HG03039 (cell line): ENCODE data around the gene ADRM1.

ENCODE experiments used
- ATAC-seq: cut with Tn5 transposase; IDR thresholded peaks from one replicate; pipeline ENCODE4 v1.9.1; 2021; ENCODE audit warnings: mild to moderate bottlenecking, moderate library complexity; ENCODE audit not compliant: unreplicated experiment

The ADRM1 gene

DNA sequence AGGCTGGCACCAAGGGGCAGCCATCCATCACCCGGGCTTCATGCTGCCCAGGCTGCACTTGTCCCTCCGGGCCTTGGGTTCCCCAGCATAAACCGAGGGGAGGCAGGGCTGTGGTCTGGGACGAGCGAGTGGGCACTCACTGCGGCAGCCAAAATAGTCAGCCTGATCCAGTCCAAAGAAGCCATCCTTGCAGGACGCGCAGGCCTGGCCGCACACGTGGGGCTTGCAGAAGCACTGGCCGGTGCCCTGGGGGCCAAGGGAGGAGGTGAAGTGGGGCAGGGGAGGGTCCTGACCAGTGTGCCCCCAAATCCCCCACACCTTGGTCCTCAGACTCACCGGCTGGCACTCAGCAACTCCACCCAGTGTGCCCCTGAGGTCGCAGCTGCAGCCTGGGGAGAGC lies 32.1 kb downstream of the ADRM1 start:
- no peak for ATAC-seq

DNA sequence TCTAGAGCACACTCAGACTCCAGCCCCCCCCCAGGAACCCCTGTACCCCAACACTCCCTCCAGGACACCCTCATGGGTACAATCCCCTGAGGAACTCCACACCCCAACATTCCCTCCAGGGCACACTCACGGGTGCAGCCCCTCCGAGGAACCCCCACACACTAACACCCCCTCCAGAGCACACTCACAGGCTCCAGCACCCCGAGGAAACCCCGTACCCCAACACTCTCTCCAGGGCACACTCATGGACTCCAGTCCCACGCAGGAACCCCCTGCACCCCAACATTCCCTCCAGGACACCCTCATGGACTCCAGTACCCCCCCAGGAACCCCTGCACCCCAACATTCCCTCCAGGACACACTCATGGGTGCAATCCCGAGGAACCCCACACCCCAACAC lies 32.7 kb downstream of the ADRM1 start:
- no peak for ATAC-seq

DNA sequence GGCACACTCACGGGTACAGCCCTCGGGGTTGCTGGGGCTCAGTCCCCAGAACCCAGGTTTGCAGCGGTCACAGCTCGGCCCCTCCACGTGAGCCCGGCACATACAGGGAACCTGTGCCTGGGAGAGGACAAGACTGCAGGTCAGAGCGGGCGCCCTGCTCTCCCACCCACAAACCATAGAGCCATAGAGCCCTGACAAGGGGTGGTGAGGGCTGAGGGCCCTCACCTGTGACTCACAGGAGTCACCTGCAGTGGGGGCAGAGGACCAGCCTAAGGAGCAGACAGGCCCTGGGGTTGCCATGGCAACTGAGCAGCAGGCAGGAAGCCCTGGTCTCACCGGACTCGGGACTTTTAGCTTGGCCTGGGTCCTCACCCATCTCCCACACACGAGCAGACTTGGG lies 33.5 kb downstream of the ADRM1 start:
- ATAC-seq = no peak

DNA sequence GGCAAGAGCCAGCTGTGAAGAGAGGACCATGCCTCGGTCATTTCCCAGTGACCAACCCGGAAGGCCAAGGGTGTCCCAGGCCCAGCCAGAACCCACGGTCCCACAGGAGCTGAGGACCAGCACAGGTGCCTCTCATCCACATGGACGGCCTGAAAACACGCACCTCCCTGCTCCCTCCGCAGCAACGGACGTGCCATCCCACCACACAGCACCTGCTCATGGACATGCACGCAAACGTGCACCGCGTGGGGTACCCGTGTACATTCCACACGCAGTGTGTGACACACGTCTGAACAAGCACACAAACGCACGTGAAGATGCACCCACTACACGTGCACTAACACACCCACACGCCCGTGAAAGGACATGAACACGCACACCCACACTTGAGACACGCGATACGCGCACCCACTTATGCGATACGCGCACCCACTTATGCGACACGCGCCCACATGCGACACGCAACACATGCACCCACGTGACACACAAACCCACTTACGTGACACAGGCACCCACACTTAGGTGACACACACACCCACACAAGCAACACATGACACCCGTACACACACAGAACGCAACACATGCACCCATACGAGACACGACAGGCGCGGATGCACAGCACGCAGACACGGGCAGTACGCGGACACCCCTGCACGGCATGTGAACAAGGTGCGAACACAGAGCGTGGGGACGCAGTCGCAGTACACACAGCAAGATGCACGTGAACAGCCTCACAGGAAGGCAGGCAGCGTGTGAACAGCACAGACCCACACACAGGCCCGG lies 34.2 kb downstream of the ADRM1 start:
- ATAC-seq = no peak

DNA sequence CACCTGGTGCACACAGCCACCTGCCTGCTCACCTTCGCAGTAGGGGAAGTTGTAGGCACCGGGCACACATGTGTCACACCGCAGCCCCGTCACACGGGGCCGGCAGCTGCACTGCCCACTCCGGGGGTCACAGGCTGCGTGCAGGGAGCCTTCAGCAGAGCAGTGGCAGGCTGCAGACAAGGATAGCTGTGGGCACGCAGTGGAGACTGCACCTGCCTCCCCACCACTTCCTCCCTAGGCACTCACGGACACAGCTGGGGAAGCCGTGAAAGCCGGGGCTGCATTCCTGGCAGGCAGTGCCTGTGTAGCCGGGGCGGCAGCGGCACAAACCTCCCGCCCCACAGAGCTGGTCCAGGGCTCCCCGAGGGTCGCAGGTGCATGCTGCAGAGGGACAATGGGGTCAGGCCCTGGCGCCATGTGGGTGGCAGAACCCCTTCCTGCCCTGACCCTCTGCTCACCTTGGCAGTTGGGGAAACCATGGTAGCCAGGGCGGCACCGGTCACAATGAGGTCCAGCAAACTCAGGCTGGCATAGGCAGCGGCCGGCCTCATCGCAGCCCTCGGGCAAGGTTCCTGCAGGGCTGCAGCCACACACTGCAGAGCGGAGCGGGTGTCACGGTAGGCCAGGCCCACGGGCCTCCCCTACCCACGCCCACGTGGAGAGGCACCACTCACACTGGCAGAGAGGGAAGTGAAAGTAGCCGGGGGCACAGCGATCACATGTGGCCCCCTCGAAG lies 34.9 kb downstream of the ADRM1 start:
- no peak for ATAC-seq

DNA sequence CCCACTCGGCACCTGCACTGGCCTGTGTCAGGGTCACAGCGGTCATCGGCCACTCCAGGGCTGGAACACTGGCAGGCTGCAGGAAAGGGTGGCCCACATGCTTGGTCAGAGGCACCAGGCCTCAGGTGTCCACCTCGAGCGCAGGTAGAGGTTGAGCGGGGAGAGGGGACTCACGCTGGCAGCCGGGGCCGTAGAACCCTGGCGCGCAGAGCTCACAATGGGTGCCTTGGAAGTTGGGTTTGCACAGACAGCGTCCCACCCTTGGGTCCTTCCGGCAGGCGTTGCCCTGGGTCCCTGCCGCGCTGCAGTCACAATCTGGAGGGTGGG lies 35.5 kb downstream of the ADRM1 start:
- no peak for ATAC-seq

DNA sequence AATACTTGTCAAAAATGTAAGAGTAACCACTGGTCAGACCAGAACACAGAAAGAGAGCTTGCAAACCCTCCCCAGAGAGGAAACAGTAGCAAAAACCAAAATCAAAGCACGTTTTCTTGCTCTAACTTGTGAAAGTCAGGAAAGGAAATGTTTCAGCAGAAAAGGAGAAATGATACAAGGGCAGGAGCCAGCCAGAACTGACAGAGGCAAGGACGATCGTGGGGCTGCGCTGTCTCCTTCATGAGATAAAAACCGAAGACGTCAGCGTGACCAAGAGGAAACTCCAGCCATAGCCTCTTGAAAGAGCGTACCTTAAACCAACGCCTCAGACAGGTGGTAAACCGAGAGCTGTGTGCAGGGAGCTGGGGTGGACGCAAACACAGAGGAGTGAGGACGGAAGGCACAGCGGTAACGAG lies 36.9 kb downstream of the ADRM1 start:
- peak; percentile 50 for ATAC-seq

DNA sequence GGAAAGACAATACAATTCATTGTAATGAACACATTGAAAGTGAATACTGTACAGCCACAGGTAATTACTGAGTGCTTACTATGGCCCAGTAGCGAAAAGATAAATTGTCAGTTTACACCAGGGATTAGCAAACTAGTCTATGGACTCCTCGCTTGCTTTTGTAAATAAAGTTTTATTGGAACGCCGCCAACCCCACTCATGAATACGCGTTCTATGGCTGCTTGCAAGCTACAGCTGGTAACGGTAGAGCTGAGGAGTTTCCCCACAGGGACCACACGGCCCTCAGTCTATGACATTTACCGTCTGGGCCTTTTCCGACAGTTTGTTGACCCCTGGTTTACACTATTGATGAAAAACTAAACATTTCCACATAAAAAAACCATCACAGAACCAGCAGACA lies 40.1 kb downstream of the ADRM1 start:
- ATAC-seq = no peak

DNA sequence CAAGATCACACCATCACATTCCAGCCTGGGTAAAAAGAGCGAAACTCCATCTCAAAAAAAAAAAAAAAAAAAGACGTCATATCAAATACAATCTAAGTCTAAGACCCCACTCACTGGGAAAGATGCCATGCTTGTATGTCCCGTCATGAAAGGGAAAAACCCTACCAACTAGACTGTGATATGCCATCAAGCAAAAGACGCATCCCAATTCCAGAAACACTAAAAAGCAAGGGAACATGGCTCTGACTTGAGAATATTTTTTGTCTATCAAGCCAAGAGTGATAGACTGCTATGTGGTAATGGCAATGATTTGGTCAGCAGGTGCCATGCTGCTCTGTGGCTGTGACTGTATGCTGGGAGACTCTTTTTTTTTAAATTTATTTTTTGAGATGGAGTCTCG lies 41.3 kb downstream of the ADRM1 start:
- ATAC-seq = no peak

DNA sequence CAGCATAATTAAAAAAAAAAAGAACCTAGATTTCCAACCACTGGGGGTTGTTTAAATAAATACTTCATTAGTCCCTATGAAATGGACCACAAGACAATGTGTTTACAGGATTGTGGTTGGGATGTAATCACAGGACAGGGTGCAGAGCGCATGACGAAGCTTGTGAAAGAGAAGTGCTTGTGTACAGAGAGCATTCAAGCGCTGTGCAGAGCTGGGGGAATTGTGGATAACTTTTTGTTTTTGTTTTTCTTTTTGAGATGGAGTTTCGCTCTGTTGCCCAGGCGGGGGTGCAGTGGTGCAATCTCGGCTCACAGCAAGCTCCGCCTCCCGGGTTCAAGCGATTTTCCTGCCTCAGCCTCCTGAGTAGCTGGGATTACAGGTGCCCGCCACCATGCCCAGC lies 42.0 kb downstream of the ADRM1 start:
- ATAC-seq = no peak

DNA sequence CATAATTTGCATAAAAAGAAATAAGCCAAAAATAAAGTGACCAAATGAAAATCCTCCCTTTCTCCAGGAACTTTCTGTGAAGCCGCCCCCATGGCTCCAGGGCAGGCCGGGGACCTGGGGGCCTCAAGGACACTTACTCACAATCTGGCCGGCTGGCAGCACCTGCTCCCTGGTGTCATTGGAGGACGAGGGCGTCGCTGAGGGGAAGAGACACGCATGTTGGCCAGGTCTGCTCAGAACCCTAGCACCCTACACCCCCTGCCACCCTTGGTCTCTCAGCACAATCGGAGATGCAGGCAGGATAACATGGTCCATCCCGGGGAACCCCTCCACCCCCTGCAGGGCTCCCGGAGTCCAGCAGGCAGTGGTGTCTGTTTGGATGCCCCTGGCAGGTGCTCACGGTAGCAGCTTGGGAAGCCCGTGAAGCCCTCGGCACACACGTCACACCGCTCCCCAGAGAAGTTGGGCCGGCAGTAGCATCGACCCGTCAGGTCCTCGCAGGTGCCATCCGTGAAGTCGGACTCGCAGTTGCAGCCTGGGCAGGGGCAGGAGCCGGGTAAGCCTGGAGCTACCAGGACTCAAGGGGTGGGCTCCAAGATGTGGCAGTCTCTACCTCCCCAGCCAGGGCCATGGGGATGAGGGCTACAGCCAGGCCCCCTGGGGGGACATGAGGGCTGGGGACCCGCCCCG lies 43.0 kb downstream of the ADRM1 start:
- ATAC-seq = no peak

DNA sequence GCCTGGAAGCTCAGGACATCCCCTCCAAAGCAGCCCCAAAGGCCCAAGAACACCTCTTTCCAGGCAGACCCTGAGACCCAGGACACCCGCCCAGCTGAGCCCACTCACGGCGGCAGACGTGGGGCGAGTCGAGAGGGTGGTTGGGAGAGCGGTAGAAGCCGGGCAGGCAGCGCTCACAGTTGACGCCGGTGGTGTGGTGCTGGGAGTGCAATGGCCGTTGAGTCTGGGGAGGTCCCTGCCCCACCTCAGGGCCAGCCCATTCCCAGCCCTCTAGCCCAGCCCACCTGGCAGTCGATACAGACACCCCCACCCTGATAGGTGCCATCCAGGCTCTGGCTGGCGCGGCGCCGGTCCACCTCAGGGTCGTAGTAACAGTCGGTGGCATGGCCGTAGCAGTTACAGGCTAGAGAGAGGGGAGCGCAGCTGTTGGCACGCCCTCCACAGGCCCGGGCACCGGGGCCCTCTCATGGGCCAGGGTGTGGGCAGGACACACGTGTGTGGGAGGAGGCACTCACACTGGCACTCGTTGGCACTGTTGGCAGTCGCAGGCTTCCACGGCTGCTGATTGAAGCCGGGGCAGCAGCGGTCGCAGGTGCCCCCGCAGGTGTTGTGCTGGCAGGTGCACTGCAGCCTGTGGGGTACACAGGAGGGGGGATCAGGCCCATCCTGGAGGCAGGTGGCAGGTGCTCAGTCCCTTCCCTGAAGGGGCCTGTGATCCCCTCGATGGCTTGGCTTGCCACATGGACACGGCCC lies 43.8 kb downstream of the ADRM1 start:
- ATAC-seq = no peak

DNA sequence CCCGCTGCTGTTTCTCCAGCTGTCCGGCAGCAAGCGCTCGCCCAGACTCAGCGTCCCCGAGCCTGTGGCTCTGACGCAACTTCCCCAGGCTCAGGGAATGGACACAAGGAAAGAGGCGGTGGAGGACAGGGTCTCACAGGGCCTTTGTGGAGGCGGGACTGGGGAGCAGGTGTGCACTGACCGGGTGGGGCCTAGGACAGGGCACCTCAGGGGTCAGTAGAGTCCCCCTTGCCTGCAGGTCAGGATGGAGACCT lies 44.3 kb downstream of the ADRM1 start:
- ATAC-seq = no peak

DNA sequence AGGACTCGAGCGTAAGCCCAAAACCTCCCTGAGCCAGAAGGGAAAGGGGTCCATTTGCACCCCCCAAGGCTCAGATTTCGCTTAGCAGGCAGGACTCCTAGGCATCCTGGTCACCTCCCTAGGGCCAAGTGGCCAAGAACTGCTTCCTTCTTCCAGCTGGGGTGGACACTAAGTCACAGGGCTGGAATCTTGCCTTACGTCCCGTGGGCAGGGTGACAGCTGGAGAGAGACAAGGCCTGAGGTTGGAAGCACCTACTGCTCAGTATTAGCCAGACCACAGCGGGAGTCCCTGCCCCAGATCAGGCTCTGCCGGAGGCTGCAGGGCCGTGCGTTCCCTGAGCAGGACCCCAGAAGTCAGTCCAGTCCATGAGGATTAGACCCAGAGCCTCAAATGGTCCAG lies 44.6 kb downstream of the ADRM1 start:
- ATAC-seq = no peak

DNA sequence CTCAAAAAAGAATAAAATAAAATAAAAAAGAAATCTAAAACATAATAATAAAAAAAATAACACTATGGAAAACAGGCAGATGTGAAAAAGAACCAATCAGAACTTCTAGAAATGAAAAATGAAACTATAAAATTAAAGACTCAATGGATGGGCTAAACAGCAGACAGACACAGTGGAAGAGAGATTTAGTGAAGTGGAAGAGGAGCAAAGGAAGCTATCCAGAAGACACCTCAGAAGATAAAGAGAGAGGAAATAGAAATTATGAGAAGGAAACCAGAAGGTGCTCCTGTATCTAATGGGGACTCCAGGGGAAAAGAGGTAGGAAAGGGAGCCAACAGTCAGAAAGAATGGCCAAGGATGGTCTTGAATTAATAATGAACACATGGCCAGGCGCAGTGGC lies 45.8 kb downstream of the ADRM1 start:
- ATAC-seq = no peak

DNA sequence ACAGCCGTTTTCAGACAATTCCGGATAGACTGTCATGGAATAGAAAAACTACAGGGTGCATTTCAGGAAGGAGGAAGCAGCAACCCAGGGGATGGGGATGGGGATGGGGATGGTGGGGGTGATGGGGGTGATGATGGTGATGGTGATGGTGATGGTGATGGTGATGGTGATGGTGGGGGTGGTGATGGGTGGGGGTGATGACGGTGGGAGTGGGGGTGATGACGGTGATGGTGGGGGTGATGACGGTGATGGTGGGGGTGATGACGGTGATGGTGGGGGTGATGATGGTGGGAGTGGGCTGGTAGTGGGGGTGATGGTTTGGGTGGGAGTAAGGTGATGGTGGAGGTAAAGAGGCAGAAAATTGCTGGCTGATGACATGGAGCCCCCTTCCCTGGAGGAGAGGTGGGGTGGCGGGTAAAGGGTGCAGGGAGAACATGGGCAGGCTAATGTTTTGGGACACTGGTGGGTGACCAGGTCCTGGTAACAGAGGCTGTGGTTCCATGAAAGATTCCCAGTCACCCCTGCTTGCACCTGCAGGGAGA lies 46.8 kb downstream of the ADRM1 start:
- ATAC-seq = no peak

DNA sequence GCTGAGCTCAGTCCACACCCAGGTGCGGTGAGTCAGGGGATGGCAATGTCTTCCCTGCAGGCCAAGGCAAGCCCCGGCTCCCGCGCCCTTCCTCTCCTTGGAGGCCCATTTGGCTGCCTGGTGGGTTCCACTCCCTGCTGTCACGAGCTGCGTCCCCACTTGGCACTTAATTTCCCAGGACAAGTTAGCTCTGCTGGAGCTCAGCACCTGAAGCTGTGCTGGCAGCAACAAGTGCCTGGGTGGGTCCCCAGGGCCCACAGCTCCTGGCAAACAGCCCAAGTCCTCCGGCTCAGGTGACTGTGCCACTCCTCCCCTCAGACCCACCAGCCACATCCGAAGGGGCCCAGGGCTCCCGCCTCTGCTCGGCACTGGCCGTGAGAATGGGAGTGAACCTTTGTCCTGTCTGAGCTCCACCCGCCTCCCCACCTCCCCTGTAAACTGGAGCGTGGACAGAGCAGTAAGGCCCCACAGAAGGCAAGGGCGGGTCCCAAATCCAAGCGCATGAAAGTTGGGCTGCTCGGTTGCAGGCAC lies 47.4 kb downstream of the ADRM1 start:
- ATAC-seq = no peak

DNA sequence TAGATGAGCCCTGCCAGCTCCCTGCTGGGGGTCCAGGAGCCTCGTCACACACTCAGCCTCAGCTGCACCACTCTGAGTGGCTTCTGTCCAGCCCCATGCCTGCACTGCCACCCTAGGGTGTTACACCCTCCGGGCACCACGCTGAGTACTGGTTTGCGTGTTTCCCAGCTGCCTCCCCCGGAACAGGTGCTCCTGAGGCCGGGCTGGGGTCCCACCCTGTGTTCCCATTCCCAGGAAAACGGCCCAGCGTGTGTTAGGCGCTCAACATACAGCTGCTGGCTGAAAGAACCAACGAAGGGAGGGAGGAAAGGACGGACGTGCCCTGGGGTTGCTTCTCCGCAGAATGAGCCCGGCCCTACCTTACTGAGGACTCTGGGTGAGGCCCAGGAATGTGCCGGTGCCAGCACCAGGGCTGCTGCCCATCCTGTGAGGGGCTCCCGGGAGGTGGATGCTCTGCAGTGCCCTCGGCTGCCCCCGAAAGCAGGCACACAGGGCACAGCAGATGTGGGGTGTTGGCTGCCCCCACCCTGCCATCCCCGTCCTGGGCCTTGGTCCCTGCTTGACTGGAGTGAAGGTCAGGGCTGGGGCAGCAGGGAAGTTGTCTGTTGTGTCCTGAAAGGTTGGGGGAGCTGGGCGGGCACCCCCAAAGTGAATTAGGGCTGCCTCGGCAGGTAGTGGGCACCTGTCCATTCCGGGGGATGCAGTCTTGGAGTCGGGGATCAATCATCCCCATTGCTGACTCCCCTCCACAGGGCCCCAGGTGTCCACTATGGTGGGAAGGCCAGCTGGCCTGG lies 48.0 kb downstream of the ADRM1 start:
- no peak for ATAC-seq

DNA sequence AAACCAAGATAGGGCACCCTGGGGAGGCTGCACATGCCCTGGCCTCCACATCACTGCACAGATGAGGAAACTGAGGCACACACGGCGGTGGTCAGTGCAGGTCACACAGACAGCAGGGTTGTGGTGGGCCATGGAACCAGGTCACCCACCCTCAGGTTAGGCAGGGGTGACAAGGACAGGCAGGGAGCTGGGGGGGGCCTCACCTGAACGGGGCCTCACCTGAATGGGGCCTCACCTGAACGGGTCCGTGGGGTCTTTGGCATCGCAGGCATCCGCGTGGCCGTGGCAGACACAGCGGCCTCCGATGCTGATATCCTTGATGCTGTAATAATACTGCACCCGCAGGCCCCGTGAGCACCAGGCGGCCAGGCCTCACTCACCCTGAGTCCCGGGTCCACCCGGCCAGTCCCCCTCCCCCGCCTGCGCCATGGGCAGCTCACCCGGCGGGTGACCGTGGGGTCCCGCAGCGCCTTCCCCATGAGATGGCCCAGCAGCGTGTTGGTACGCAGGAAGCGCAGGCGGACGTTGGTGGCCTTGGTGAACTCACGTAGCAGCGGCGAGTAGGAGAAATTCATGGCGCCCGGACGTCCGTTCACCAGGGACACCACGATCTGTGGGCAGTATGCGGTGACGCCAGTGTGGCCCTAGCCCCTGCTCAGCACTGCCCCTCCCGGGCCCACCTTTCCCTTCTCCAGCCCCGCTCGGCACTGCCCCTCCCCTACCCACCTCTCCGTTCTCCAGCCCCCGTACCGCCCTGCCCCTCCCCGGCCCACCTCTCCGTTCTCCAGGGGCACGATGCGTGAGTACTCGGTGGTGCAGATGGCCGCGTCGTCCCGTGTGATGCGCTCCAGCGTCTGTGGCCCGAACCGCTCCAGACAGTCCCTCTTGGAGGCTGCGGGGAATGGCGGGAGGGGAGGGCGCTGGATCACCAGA lies 48.9 kb downstream of the ADRM1 start:
- ATAC-seq = no peak
